ENCODE data around the gene CCDC116. TPM values are rescaled to one million over a fixed set of nuclear protein-coding genes. Genes with fewer than 3 reads are reported as not detected.

CCDC116 gene
- total and polyA plus RNA-seq, 2 experiments from 2014 or later, result 0.14 TPM; not detected in 1

DNA sequence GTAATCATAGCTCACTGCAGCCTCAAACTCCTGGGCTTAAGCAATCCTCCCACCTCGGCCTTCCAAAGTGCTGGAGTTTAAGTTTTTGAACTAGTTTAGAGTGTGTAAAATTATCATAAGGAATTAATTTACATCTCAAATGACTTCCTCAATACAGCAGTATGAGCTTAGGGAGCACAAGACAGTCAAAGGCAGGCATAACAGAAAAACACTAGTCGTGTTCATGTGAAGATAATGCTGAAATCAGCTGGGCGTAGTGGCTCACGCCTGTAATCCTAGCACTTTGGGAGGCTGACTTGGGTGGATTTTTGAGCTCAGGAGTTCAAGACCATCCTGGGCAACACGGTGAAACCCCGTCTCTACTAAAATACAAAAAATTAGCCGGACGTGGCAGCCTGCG is 28.6 kb upstream of the CCDC116 start:
- H3F3A ChIP-seq (replicated peaks; ENCODE audit: low read depth), result 0 out of 2 replicates have a peak, but pooled peaks cover under 1% of the 10 kb centered on the region
- H3K4me3 ChIP-seq, result no peak overlapping the region
- H3K4me2 ChIP-seq, result no peak overlapping the region
- Mint-ChIP-seq H3K9me3 (no peaks in the 10 kb centered on the region; the same call in 2 of the 3 replicates), H3K27ac (no peak overlapping the region), H3K27me3 (ENCODE audit: insufficient read depth, low read depth, poor library complexity) (peaks cover 6% of the 10 kb centered on the region), H3K4me3 (no peak overlapping the region), H3K4me1 (peaks cover 12% of the 10 kb centered on the region), H3K36me3 (ENCODE audit: low read depth) (peaks cover 23% of the 10 kb centered on the region)
- no peak for ATAC-seq
- no peaks in the 10 kb centered on the region for H3K27me3 ChIP-seq (ENCODE audit: insufficient read depth)
- TF ChIP-seq, protein P1, sequence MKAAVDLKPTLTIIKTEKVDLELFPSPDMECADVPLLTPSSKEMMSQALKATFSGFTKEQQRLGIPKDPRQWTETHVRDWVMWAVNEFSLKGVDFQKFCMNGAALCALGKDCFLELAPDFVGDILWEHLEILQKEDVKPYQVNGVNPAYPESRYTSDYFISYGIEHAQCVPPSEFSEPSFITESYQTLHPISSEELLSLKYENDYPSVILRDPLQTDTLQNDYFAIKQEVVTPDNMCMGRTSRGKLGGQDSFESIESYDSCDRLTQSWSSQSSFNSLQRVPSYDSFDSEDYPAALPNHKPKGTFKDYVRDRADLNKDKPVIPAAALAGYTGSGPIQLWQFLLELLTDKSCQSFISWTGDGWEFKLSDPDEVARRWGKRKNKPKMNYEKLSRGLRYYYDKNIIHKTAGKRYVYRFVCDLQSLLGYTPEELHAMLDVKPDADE (IDR thresholded peaks at IDR 0.05), result no peak
- no peak for TF ChIP-seq STAT1 (IDR thresholded peaks at IDR 0.05; ENCODE audit: unreplicated experiment)
- no peak for TF ChIP-seq NANOG (IDR thresholded peaks at IDR 0.05; ENCODE audit: borderline replicate concordance)
- no peak for TF ChIP-seq CREB1 (CRISPR knock-in tag; IDR thresholded peaks at IDR 0.05; ENCODE audit: low read depth)
- TF ChIP-seq ZNF114 (CRISPR knock-in tag; IDR thresholded peaks at IDR 0.05), result no peak
- TF ChIP-seq, protein P2, sequence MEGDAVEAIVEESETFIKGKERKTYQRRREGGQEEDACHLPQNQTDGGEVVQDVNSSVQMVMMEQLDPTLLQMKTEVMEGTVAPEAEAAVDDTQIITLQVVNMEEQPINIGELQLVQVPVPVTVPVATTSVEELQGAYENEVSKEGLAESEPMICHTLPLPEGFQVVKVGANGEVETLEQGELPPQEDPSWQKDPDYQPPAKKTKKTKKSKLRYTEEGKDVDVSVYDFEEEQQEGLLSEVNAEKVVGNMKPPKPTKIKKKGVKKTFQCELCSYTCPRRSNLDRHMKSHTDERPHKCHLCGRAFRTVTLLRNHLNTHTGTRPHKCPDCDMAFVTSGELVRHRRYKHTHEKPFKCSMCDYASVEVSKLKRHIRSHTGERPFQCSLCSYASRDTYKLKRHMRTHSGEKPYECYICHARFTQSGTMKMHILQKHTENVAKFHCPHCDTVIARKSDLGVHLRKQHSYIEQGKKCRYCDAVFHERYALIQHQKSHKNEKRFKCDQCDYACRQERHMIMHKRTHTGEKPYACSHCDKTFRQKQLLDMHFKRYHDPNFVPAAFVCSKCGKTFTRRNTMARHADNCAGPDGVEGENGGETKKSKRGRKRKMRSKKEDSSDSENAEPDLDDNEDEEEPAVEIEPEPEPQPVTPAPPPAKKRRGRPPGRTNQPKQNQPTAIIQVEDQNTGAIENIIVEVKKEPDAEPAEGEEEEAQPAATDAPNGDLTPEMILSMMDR (conservative IDR thresholded peaks at IDR 0.05; ENCODE audit: low read depth in 2 of 2), result no peak
- no peak for TF ChIP-seq ZNF331 (CRISPR knock-in tag; IDR thresholded peaks at IDR 0.05; ENCODE audit: low read depth)
- TF ChIP-seq, protein P3, sequence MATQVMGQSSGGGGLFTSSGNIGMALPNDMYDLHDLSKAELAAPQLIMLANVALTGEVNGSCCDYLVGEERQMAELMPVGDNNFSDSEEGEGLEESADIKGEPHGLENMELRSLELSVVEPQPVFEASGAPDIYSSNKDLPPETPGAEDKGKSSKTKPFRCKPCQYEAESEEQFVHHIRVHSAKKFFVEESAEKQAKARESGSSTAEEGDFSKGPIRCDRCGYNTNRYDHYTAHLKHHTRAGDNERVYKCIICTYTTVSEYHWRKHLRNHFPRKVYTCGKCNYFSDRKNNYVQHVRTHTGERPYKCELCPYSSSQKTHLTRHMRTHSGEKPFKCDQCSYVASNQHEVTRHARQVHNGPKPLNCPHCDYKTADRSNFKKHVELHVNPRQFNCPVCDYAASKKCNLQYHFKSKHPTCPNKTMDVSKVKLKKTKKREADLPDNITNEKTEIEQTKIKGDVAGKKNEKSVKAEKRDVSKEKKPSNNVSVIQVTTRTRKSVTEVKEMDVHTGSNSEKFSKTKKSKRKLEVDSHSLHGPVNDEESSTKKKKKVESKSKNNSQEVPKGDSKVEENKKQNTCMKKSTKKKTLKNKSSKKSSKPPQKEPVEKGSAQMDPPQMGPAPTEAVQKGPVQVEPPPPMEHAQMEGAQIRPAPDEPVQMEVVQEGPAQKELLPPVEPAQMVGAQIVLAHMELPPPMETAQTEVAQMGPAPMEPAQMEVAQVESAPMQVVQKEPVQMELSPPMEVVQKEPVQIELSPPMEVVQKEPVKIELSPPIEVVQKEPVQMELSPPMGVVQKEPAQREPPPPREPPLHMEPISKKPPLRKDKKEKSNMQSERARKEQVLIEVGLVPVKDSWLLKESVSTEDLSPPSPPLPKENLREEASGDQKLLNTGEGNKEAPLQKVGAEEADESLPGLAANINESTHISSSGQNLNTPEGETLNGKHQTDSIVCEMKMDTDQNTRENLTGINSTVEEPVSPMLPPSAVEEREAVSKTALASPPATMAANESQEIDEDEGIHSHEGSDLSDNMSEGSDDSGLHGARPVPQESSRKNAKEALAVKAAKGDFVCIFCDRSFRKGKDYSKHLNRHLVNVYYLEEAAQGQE (IDR thresholded peaks at IDR 0.05; ENCODE audit: unreplicated experiment), result no peak
- TF ChIP-seq, protein P4, sequence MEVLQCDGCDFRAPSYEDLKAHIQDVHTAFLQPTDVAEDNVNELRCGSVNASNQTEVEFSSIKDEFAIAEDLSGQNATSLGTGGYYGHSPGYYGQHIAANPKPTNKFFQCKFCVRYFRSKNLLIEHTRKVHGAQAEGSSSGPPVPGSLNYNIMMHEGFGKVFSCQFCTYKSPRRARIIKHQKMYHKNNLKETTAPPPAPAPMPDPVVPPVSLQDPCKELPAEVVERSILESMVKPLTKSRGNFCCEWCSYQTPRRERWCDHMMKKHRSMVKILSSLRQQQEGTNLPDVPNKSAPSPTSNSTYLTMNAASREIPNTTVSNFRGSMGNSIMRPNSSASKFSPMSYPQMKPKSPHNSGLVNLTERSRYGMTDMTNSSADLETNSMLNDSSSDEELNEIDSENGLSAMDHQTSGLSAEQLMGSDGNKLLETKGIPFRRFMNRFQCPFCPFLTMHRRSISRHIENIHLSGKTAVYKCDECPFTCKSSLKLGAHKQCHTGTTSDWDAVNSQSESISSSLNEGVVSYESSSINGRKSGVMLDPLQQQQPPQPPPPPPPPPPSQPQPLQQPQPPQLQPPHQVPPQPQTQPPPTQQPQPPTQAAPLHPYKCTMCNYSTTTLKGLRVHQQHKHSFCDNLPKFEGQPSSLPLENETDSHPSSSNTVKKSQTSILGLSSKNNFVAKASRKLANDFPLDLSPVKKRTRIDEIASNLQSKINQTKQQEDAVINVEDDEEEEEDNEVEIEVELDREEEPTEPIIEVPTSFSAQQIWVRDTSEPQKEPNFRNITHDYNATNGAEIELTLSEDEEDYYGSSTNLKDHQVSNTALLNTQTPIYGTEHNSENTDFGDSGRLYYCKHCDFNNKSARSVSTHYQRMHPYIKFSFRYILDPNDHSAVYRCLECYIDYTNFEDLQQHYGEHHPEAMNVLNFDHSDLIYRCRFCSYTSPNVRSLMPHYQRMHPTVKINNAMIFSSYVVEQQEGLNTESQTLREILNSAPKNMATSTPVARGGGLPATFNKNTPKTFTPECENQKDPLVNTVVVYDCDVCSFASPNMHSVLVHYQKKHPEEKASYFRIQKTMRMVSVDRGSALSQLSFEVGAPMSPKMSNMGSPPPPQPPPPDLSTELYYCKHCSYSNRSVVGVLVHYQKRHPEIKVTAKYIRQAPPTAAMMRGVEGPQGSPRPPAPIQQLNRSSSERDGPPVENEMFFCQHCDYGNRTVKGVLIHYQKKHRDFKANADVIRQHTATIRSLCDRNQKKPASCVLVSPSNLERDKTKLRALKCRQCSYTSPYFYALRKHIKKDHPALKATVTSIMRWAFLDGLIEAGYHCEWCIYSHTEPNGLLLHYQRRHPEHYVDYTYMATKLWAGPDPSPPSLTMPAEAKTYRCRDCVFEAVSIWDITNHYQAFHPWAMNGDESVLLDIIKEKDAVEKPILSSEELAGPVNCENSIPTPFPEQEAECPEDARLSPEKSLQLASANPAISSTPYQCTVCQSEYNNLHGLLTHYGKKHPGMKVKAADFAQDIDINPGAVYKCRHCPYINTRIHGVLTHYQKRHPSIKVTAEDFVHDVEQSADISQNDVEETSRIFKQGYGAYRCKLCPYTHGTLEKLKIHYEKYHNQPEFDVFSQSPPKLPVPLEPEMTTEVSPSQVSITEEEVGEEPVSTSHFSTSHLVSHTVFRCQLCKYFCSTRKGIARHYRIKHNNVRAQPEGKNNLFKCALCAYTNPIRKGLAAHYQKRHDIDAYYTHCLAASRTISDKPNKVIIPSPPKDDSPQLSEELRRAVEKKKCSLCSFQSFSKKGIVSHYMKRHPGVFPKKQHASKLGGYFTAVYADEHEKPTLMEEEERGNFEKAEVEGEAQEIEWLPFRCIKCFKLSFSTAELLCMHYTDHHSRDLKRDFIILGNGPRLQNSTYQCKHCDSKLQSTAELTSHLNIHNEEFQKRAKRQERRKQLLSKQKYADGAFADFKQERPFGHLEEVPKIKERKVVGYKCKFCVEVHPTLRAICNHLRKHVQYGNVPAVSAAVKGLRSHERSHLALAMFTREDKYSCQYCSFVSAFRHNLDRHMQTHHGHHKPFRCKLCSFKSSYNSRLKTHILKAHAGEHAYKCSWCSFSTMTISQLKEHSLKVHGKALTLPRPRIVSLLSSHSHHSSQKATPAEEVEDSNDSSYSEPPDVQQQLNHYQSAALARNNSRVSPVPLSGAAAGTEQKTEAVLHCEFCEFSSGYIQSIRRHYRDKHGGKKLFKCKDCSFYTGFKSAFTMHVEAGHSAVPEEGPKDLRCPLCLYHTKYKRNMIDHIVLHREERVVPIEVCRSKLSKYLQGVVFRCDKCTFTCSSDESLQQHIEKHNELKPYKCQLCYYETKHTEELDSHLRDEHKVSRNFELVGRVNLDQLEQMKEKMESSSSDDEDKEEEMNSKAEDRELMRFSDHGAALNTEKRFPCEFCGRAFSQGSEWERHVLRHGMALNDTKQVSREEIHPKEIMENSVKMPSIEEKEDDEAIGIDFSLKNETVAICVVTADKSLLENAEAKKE (CRISPR knock-in tag; IDR thresholded peaks at IDR 0.05), result no peak
- no peak for TF ChIP-seq JUNB (IDR thresholded peaks at IDR 0.05; ENCODE audit: unreplicated experiment)
- peaks cover 63% of the 10 kb centered on the region for H4K20me1 ChIP-seq (replicated peaks; ENCODE audit: insufficient read depth)
- DNase-seq (ENCODE audit: low spot score), result no peak
- H3K9me2 ChIP-seq (ENCODE audit: insufficient read depth), result no peaks in the 10 kb centered on the region
- peak overlapping the region; percentile 55; the same call in 1 of the 2 replicates for H3K27ac ChIP-seq (ENCODE audit: low read depth)
- no peak overlapping the region for H2AFZ ChIP-seq
- no peaks in the 10 kb centered on the region for H3K4me1 ChIP-seq (ENCODE audit: insufficient read depth)
- no peaks in the 10 kb centered on the region; the same call in 1 of the 2 replicates for H3K36me3 ChIP-seq (ENCODE audit: insufficient read depth)
- H3K79me2 ChIP-seq (replicated peaks; ENCODE audit: insufficient read depth), result peaks cover 99% of the 10 kb centered on the region

Measured in GM23338 (cell line).